Right lobe of liver (tissue), 6 donors: ENCODE measurements around the gene PIANP. TPM values are rescaled to one million over a fixed set of nuclear protein-coding genes. Genes with fewer than 3 reads are reported as not detected.

Experiments
- ATAC-seq, 4 donors: fragments of 200-7000 bp; cut with Tn5 transposase; one replicate each; pipeline ENCODE4 v1.9.1; 2020; ENCODE audit warnings: mild to moderate bottlenecking in 4 of 4, moderate library complexity in 4 of 4
- DNase-seq, 3 donors: peaks; one replicate each; pipeline ENCODE4 v3.0.0-alpha.2; 2020
- H3K27ac ChIP-seq, 3 donors: fragments of 200-600 bp; one replicate each; pipeline ENCODE4 v1.8.0; 2022
- H3K27me3 ChIP-seq, 2 donors: fragments of 200-600 bp; one replicate each; pipeline ENCODE4 v1.8.0; 2022
- H3K36me3 ChIP-seq, 4 donors: fragments of 200-600 bp; sonication (generic) in 1 of 4; one replicate each; pipeline versions ENCODE4 v1.5.1 to v1.8.0; 2017 to 2022; ENCODE audit warnings: control low read depth in 1 of 4
- H3K4me1 ChIP-seq, 4 donors: fragments of 200-600 bp; sonication (generic) in 1 of 4; one replicate each; pipeline versions ENCODE4 v1.5.1 to v1.8.0; 2017 to 2022; ENCODE audit warnings: control low read depth in 1 of 4
- H3K4me3 ChIP-seq, 3 donors: fragments of 200-600 bp; one replicate each; pipeline ENCODE4 v1.8.0; 2022
- H3K9me3 ChIP-seq, 4 donors: fragments of 200-600 bp; sonication (generic) in 1 of 4; one replicate each; pipeline versions ENCODE4 v1.5.1 to v1.8.0; 2017 to 2022; ENCODE audit warnings: control low read depth in 1 of 4
- CTCF ChIP-seq, 4 donors: fragments of 200-600 bp in 3 of 4; fragments of 450-650 bp in 1 of 4; IDR thresholded peaks; one replicate each; pipeline versions ENCODE4 v1.5.1 to v1.8.0; 2016 to 2022; ENCODE audit warnings: antibody characterized with exemption in 4 of 4, mild to moderate bottlenecking in 2 of 4
- POLR2A ChIP-seq: fragments of 450-650 bp; IDR thresholded peaks from one replicate; pipeline ENCODE4 v1.6.1; 2017; ENCODE audit warnings: antibody characterized with exemption, mild to moderate bottlenecking
- WGBS: methylation state at CpG from one replicate; pipeline ENCODE4 v1.1.6; 2018; ENCODE audit warnings: low coverage, low lambda C conversion rate; ENCODE audit not compliant: insufficient coverage; ENCODE audit errors: missing lambda C conversion rate; 5-methylcytosine and 5-hydroxymethylcytosine counted together
- intact Hi-C, 2 donors: fragments of 100-400 bp; cut with DNase I; formaldehyde crosslinking; loops; one replicate each; pipeline versions ENCODE4 v1.11.2 to v1.14.1; 2022
- total RNA-seq, 6 experiments: library from RNA; depleted of rRNA in 2 of 6; stranded (reverse); fragments of >200 nt in 2 of 6; fragmentation: NEBNext Ultra II Directional in 3 of 6; extraction: Animal tissue kit (Norgen Biotek cat#: 25700) in 3 of 6; gene quantifications; one replicate each; pipeline versions ENCODE4 v1.1.0 to v1.2.4, GENCODE V29; 2016 to 2023
- donor health status: DM: no; HTN: yes; CAD: no.
- donor health status: DM: no; HTN: no; CAD: no.
- donor health status: DM: no; HTN: no; CAD: no.
- donor health status: DM: no; HTN: yes; CAD: no.
- donor health status: DM: no; HTN: yes; CAD: no.

Gene PIANP
- total RNA-seq, 6 experiments from 2014 or later: not detected

- intact Hi-C loops: loop anchor here in 1 of 2 donors (10.0 kb wide), 1 partner anchor 57 kb away; the partner anchor contains the start of gene COPS7A
Measured at GRCh38 chr12:6667559-6668210, 32.9 kb downstream of the PIANP start.

GRCh38 chr12:6666211-6666610 lies 34.4 kb downstream of the PIANP start:
- intact Hi-C loops: loop anchor here in 1 of 2 donors (10.0 kb wide), 1 partner anchor 59 kb away; the partner anchor contains the start of gene COPS7A
- 100% methylated on average over 2 of the region's 2 CpGs for WGBS
- no peak overlapping the region for H3K4me3 ChIP-seq
- TF ChIP-seq CTCF (IDR thresholded peaks at IDR 0.05) (no peak), POLR2A (no peak)
- DNase-seq: no peak
- peaks cover 0 to 8% (median 4%) of the 10 kb centered on the region in 4 donors for H3K4me1 ChIP-seq
- H3K27ac ChIP-seq: no peak overlapping the region
- ATAC-seq: no peak
- H3K36me3 ChIP-seq: peaks cover 3 to 48% (median 20%) of the 10 kb centered on the region in 4 donors
- H3K9me3 ChIP-seq: no peaks in the 10 kb centered on the region
- H3K27me3 ChIP-seq: no peaks in the 10 kb centered on the region

More at GRCh38 chr12:6667559-6668210, 32.9 kb downstream of the PIANP start:
- Histone ChIP-seq H3K36me3 (peaks cover 6 to 63% (median 28%) of the 10 kb centered on the region in 4 donors), H3K4me1 (no peaks in the 10 kb centered on the region), H3K27me3 (no peaks in the 10 kb centered on the region), H3K4me3 (no peak overlapping the region), H3K9me3 (no peaks in the 10 kb centered on the region), H3K27ac (no peak overlapping the region)
- DNase-seq (no peak), ATAC-seq (no peak)
- WGBS: 78% methylated on average over 4 of the region's 8 CpGs
- TF ChIP-seq CTCF (IDR thresholded peaks at IDR 0.05): peak in 3 of 4 donors; percentile 14 to 29 (median 19)
- TF ChIP-seq POLR2A: no peak

- intact Hi-C loops: loop anchor here in 1 of 2 donors (10.0 kb wide), 1 partner anchor 60 kb away; the partner anchor contains the start of gene COPS7A
- H3K9me3 ChIP-seq: no peaks in the 10 kb centered on the region
- peaks cover 0 to 8% (median 4%) of the 10 kb centered on the region in 4 donors for H3K4me1 ChIP-seq
- TF ChIP-seq CTCF (IDR thresholded peaks at IDR 0.05) (no peak), POLR2A (no peak)
- H3K4me3 ChIP-seq: no peak overlapping the region
- no peak for ATAC-seq
- H3K27ac ChIP-seq: no peak overlapping the region
- no peaks in the 10 kb centered on the region for H3K27me3 ChIP-seq
- H3K36me3 ChIP-seq: peaks cover 0 to 35% (median 11%) of the 10 kb centered on the region in 4 donors
- no peak for DNase-seq
- WGBS: 77% methylated on average over 2 of the region's 2 CpGs
Measured at GRCh38 chr12:6664902-6665301, 35.7 kb downstream of the PIANP start.

- ATAC-seq: peak; percentile 99 to 100 (median 100)
- Histone ChIP-seq H3K27me3 (no peaks in the 10 kb centered on the region), H3K4me3 (peak within 1 kb of the TSS; percentile 55 to 71 (median 66)), H3K4me1 (peaks cover 0 to 8% (median 4%) of the 10 kb centered on the region in 4 donors), H3K9me3 (no peaks in the 10 kb centered on the region), H3K36me3 (peaks cover 0 to 18% (median 5%) of the 10 kb centered on the region in 4 donors), H3K27ac (peak within 1 kb of the TSS; percentile 41 to 63 (median 51))
- no peak for TF ChIP-seq CTCF (IDR thresholded peaks at IDR 0.05)
- no peak for TF ChIP-seq POLR2A
- peak; percentile 95 to 98 (median 98) for DNase-seq
- intact Hi-C loops: loop anchor here in 1 of 2 donors (10.0 kb wide), 1 partner anchor 62 kb away; the partner anchor contains the start of gene COPS7A
- WGBS: 2% methylated on average over 30 of the region's 37 CpGs
Measured at GRCh38 chr12:6662906-6663742, 37.5 kb downstream of the PIANP start, which contains the start of gene ING4. Gene ING4 (minus strand): TSS chr12:6663119. CDS start chr12:6663101, 18 bp downstream.
